Subcutaneous adipose tissue (tissue), 4 donors: ENCODE results near the gene POU3F1. TPM values are rescaled to one million over a fixed set of nuclear protein-coding genes. Genes with fewer than 3 reads are reported as not detected.

ENCODE experiments used
- total RNA-seq, 4 donors: library from RNA; depleted of rRNA; stranded (reverse); fragments of >200 nt; gene quantifications; one replicate each; pipeline ENCODE4 v1.1.0, GENCODE V29; 2016
- TF ChIP-seq, protein P1 (sequence below): fragments of 450-650 bp; IDR thresholded peaks from one replicate; pipeline ENCODE4 v1.5.1; 2016; ENCODE audit warnings: low read depth, mild to moderate bottlenecking, control low read depth, antibody characterized with exemption, moderate library complexity

Gene POU3F1
- total RNA-seq, 4 donors from 2014 or later = not detected

DNA sequence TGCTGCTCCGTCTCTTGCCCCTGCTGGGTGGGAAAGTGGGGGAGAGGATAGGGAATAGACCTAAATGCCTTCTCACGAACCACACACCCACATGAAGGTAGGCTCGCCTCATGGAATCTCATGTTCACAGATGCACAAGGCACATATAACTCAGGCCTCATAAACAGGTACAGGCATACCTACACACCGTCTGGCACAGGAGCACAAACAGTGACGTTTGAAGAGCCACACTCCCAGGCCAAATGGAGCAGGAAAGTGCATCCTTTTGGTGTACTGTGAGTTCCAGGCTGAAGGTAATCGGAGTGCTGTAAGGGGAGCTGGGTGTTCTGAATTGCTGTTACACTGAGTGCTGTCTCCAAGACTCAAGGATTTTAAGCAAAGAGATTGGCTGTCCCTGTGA is 20.9 kb downstream of the POU3F1 start:
- TF ChIP-seq, protein P1, sequence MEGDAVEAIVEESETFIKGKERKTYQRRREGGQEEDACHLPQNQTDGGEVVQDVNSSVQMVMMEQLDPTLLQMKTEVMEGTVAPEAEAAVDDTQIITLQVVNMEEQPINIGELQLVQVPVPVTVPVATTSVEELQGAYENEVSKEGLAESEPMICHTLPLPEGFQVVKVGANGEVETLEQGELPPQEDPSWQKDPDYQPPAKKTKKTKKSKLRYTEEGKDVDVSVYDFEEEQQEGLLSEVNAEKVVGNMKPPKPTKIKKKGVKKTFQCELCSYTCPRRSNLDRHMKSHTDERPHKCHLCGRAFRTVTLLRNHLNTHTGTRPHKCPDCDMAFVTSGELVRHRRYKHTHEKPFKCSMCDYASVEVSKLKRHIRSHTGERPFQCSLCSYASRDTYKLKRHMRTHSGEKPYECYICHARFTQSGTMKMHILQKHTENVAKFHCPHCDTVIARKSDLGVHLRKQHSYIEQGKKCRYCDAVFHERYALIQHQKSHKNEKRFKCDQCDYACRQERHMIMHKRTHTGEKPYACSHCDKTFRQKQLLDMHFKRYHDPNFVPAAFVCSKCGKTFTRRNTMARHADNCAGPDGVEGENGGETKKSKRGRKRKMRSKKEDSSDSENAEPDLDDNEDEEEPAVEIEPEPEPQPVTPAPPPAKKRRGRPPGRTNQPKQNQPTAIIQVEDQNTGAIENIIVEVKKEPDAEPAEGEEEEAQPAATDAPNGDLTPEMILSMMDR = no peak

DNA sequence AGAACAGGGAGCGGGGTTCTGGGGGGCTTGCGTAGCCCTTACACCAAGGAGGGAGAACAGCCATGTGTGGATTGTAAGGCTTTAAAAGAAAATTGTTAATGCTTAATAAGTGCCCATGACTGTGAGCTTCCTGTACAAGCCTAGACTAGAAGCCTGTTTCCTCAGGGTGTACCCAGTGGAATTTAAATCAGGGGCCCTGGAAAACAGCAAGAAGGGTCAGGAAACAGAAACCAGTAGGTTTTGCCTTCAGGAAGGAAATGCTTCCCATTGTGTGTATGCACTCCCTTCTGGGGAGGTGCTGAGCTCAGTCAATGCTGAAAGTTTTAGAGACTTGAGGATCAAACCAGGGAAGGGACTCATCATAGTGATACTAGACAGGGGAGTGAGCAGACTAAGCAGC is 21.4 kb downstream of the POU3F1 start:
- TF ChIP-seq, protein P1 = no peak

DNA sequence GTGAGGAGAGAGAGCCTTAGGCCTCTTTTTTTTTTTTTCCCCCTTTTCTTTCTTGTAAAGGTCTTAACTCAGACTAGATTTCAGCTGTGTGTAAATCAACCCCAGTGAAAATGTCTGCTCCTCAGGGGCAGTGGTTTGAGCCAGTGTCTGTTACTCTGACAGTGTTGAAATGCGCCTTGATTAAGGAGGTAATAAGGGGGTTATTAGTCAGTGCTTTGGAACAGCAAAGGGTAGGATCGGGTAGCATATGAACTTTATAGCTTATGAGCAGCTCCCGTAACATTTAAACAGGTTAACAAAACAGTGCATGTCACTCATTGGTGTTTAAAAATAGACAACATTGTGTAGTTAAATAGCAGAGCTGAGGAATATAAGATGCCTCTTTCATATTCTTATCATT is 23.8 kb downstream of the POU3F1 start:
- TF ChIP-seq, protein P1 = no peak

DNA sequence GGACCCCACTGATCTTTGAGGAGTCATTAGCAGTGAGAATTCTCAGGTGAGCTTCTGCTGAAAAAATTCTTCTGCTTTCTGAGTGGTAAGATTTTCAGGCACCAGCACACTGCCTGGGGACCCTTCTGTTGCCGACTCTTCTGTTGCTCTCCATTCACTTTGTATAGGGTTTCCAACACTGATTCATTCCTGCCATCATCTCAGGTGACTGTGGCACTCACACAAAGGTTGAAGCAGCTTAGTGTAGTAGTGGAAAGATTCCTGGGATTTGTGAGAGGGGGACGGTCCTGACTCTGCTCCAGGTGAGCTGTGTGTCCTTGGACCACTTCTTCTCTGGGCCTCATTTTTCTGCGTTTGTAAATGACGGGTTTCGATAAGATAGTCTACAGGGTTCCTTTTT is 24.6 kb downstream of the POU3F1 start:
- TF ChIP-seq, protein P1 = no peak

DNA sequence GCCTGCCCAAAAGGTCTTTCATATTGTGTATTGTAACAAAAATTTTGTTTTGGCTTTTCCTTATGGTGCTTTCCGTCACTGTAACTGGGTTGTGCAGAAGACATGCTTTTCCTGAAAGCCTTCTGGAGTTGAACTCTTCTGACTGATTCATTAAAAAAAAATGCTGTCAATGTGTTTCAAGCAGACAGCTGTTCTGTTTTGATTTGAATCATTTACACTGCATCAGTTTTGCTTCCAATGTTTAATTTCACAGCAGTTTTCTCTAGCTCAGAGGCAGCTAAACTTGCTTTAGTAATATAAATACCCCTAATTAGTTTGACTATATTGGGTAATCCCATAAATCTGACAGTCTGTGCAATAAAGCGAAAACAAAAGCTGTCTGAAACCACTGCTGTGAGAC is 26.2 kb downstream of the POU3F1 start:
- TF ChIP-seq, protein P1 = no peak

DNA sequence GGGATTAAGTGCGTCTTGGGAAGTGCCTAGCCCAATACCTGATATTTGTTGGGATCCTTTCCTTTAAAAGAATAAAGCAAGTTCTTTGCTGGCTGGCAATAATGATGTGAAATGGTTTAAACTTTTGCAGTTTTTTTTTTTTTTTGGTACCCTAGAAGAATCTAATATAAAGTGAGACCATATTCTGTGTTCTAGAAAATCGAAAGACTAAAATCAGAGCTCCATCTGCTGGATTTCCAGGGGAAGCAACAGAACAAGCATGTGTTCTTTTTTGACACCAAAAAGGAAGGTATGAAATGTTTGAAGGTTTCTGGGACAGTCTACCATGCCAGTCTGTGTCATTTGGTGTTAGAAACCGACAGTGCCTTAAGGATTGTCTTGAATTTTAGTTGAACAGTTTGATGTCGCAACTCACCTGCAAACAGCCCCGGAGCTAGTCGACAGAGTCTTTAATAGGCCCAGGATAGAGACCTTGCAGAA is 27.7 kb downstream of the POU3F1 start:
- TF ChIP-seq, protein P1 = no peak

DNA sequence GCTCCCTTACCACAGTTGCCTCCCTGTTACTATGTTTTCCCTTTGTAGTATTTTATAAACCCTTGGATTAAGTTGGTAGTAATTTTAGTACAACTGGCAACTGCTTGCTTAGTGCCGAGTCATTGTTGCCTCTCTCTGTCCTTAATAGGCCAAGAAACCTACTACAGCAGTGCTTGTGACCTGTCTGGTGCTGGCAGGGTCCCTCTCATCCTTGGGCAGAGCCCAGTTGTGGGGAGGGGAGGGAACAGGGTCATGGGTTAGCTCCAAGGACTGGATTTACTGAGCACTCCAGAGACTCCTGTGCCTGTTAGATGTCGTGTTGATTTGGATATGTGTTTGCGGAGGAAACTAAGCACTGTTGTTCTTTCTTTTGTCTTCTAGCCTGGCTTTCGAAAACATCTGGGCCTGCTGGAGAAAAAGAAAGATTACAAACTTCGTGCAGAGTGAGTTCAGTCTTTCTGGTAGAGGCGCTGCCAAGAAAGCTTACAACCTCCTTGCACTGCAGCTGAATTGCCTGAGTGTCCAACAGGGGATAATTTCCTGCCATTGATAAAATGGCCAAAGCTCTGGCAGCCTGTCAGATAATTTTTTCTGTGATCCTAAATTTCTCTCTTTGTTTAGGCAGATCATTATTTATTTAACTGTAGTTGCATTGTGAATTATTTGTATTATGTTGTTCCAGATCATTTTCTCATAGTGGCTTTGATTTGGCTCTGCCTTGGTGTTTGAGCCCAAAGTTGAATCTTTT is 30.4 kb downstream of the POU3F1 start:
- TF ChIP-seq, protein P1 = no peak
